ENCODE data around the gene ZNF235.

ZNF235 gene

DNA sequence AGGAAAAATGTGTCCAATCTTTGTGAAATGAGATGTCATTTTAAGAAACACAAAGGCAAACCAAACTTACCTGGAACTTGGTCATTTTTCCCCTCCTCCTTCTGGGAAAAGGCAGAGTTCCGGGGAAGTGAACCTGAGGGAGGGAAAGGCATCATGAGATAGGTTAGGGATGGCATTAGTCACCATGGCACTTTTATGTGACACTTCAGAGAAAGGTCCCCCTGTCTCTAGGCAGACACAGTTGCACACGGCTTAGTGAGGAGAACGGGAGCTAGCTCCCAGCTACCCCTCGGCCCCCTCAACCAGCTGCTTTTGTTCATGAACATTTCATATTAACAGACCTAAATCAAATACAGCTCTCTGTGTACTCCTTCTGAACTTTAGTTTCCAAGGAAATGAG, 1.5 kb downstream of the ZNF235 start:
- no peaks in the 10 kb centered on the region for H3K27me3 ChIP-seq (ENCODE audit: low read length)
- H2AFZ ChIP-seq (ENCODE audit: low read depth, low read length, severe bottlenecking): no peak overlapping the region

DNA sequence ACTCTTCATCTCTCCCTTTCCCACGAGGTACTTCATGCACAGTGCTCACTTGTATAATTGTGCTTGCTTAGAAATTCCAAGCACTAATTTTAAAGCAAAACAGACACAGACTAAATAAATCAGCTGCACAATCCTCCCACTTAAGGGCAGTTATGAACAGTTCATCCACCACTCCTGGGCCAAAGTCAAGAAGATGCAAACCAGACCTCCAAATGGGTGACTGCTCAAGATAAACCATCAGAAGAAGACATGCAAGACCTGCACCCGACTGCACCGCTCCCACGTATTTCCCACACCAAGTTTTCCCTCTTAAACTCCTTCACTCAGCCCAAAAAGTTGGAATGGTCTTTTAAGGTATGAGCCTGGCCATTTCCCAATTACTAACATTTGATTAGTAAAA, 19.9 kb downstream of the ZNF235 start:
- Histone ChIP-seq H3K79me2 (ENCODE audit: insufficient read depth, low read length) (no peaks in the 10 kb centered on the region), H3F3A (ENCODE audit: insufficient read depth) (no peaks in the 10 kb centered on the region), H3K27me3 (ENCODE audit: low read length) (no peaks in the 10 kb centered on the region), H3K9ac (ENCODE audit: low read length) (no peak overlapping the region), H3K9me2 (replicated peaks; ENCODE audit: insufficient read depth, low read length) (no peaks in the 10 kb centered on the region), H3K4me3 (ENCODE audit: insufficient read depth, low read length, poor library complexity, severe bottlenecking) (no peak overlapping the region), H3K4me2 (ENCODE audit: low read depth, low read length, poor library complexity, severe bottlenecking) (no peak overlapping the region), H2AFZ (ENCODE audit: low read depth, low read length, severe bottlenecking) (no peak overlapping the region), H3K27ac (ENCODE audit: low read depth, low read length) (no peak overlapping the region), H3K9me3 (ENCODE audit: insufficient read depth, low read length) (no peaks in the 10 kb centered on the region), H3K36me3 (ENCODE audit: low read length) (peaks cover 10% of the 10 kb centered on the region), H4K20me1 (ENCODE audit: low read depth, low read length) (no peaks in the 10 kb centered on the region)
- no peak for TF ChIP-seq EZH2phosphoT487 (conservative IDR thresholded peaks at IDR 0.05; ENCODE audit: low read length)

More for the DNA sequence above, 1.5 kb downstream of the ZNF235 start:
- Histone ChIP-seq H3K36me3 (ENCODE audit: low read length) (peaks cover 10% of the 10 kb centered on the region; the same call in 1 of the 2 replicates), H3K4me3 (ENCODE audit: insufficient read depth, low read length, poor library complexity, severe bottlenecking) (no peak overlapping the region), H3K79me2 (ENCODE audit: insufficient read depth, low read length) (peaks cover 8% of the 10 kb centered on the region; the same call in 1 of the 2 replicates), H3K27ac (ENCODE audit: low read depth, low read length) (no peak overlapping the region), H3F3A (ENCODE audit: insufficient read depth) (no peaks in the 10 kb centered on the region), H3K4me2 (ENCODE audit: low read depth, low read length, poor library complexity, severe bottlenecking) (peak overlapping the region; percentile 78), H3K9me3 (ENCODE audit: insufficient read depth, low read length) (no peaks in the 10 kb centered on the region), H3K9me2 (replicated peaks; ENCODE audit: insufficient read depth, low read length) (no peaks in the 10 kb centered on the region), H3K9ac (ENCODE audit: low read length) (no peak overlapping the region), H4K20me1 (ENCODE audit: low read depth, low read length) (no peaks in the 10 kb centered on the region)
- TF ChIP-seq, protein P1, sequence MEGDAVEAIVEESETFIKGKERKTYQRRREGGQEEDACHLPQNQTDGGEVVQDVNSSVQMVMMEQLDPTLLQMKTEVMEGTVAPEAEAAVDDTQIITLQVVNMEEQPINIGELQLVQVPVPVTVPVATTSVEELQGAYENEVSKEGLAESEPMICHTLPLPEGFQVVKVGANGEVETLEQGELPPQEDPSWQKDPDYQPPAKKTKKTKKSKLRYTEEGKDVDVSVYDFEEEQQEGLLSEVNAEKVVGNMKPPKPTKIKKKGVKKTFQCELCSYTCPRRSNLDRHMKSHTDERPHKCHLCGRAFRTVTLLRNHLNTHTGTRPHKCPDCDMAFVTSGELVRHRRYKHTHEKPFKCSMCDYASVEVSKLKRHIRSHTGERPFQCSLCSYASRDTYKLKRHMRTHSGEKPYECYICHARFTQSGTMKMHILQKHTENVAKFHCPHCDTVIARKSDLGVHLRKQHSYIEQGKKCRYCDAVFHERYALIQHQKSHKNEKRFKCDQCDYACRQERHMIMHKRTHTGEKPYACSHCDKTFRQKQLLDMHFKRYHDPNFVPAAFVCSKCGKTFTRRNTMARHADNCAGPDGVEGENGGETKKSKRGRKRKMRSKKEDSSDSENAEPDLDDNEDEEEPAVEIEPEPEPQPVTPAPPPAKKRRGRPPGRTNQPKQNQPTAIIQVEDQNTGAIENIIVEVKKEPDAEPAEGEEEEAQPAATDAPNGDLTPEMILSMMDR (IDR thresholded peaks at IDR 0.05; ENCODE audit: insufficient read depth, low read length, poor library complexity, severe bottlenecking): no peak
- no peak for TF ChIP-seq EZH2phosphoT487 (conservative IDR thresholded peaks at IDR 0.05; ENCODE audit: low read length)

DNA sequence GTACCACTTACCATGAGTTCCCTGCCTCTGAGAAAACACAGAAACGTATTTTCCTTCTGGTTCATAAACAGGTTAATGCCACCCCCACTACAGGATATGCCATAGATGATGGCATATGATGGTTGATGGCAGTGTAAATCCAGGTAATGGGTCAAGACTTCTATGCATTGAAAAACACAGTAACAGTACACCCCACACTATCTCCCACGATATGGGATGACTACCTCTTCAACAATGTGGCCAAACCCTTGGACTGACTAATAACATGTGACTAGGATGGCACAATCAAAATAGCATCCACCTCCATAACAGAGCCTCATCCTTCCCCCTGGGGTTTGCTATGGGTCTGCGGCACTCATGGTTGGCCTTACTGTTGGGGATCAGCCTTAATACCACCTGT, 22.0 kb downstream of the ZNF235 start:
- no peaks in the 10 kb centered on the region for H3F3A ChIP-seq (ENCODE audit: insufficient read depth)
- no peak overlapping the region for H3K9ac ChIP-seq (ENCODE audit: low read length)
- H3K9me2 ChIP-seq (replicated peaks; ENCODE audit: insufficient read depth, low read length): no peaks in the 10 kb centered on the region
- H3K79me2 ChIP-seq (ENCODE audit: insufficient read depth, low read length): no peaks in the 10 kb centered on the region
- H3K4me3 ChIP-seq (ENCODE audit: insufficient read depth, low read length, poor library complexity, severe bottlenecking): no peak overlapping the region
- TF ChIP-seq, protein P1 (IDR thresholded peaks at IDR 0.05; ENCODE audit: insufficient read depth, low read length, poor library complexity, severe bottlenecking): no peak
- TF ChIP-seq EZH2phosphoT487 (conservative IDR thresholded peaks at IDR 0.05; ENCODE audit: low read length): no peak
- no peaks in the 10 kb centered on the region for H3K27me3 ChIP-seq (ENCODE audit: low read length)
- no peak overlapping the region for H3K4me2 ChIP-seq (ENCODE audit: low read depth, low read length, poor library complexity, severe bottlenecking)
- no peaks in the 10 kb centered on the region for H4K20me1 ChIP-seq (ENCODE audit: low read depth, low read length)
- H3K27ac ChIP-seq (ENCODE audit: low read depth, low read length): no peak overlapping the region
- no peak overlapping the region for H2AFZ ChIP-seq (ENCODE audit: low read depth, low read length, severe bottlenecking)
- no peaks in the 10 kb centered on the region for H3K9me3 ChIP-seq (ENCODE audit: insufficient read depth, low read length)
- H3K36me3 ChIP-seq (ENCODE audit: low read length): peaks cover 2% of the 10 kb centered on the region; the same call in 1 of the 2 replicates

DNA sequence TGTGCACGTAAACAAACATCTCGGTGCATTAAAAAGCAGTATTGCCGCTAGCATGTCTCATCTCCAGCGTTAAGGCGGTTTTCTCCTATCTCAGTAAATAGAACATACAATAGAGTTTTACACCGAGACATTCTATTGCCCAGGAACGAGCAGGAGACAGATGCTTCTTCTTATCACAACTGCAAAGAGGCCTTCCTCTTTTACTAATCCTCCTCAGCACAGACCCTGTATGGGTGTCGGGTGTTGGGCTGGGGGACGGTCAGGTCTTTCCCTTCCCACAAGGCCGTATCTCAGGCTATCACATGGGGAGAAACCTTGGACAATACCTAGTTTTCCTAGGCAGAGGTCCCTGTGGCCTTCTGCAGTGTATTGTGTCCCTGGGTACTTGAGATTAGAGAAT, 23.9 kb downstream of the ZNF235 start:
- Histone ChIP-seq H3K27me3 (ENCODE audit: low read length) (no peaks in the 10 kb centered on the region), H3K4me3 (ENCODE audit: insufficient read depth, low read length, poor library complexity, severe bottlenecking) (no peak overlapping the region), H3K79me2 (ENCODE audit: insufficient read depth, low read length) (no peaks in the 10 kb centered on the region), H3F3A (ENCODE audit: insufficient read depth) (no peaks in the 10 kb centered on the region), H3K9ac (ENCODE audit: low read length) (no peak overlapping the region), H4K20me1 (ENCODE audit: low read depth, low read length) (no peaks in the 10 kb centered on the region), H3K9me2 (replicated peaks; ENCODE audit: insufficient read depth, low read length) (no peaks in the 10 kb centered on the region), H2AFZ (ENCODE audit: low read depth, low read length, severe bottlenecking) (no peak overlapping the region), H3K9me3 (ENCODE audit: insufficient read depth, low read length) (no peaks in the 10 kb centered on the region), H3K27ac (ENCODE audit: low read depth, low read length) (no peak overlapping the region), H3K4me2 (ENCODE audit: low read depth, low read length, poor library complexity, severe bottlenecking) (no peak overlapping the region), H3K36me3 (ENCODE audit: low read length) (no peaks in the 10 kb centered on the region)
- TF ChIP-seq, protein P1 (IDR thresholded peaks at IDR 0.05; ENCODE audit: insufficient read depth, low read length, poor library complexity, severe bottlenecking): no peak
- no peak for TF ChIP-seq EZH2phosphoT487 (conservative IDR thresholded peaks at IDR 0.05; ENCODE audit: low read length)
